ENCODE measurements around the gene GPANK1. TPM values are rescaled to one million over a fixed set of nuclear protein-coding genes. Genes with fewer than 3 reads are reported as not detected.

GPANK1 gene
- total and polyA plus RNA-seq, 10 of the 15 experiments (the other 5 are each of a cell fraction or from before 2014, with no cell fraction given) = 11.7 to 36.3 (median 17.5) TPM

DNA sequence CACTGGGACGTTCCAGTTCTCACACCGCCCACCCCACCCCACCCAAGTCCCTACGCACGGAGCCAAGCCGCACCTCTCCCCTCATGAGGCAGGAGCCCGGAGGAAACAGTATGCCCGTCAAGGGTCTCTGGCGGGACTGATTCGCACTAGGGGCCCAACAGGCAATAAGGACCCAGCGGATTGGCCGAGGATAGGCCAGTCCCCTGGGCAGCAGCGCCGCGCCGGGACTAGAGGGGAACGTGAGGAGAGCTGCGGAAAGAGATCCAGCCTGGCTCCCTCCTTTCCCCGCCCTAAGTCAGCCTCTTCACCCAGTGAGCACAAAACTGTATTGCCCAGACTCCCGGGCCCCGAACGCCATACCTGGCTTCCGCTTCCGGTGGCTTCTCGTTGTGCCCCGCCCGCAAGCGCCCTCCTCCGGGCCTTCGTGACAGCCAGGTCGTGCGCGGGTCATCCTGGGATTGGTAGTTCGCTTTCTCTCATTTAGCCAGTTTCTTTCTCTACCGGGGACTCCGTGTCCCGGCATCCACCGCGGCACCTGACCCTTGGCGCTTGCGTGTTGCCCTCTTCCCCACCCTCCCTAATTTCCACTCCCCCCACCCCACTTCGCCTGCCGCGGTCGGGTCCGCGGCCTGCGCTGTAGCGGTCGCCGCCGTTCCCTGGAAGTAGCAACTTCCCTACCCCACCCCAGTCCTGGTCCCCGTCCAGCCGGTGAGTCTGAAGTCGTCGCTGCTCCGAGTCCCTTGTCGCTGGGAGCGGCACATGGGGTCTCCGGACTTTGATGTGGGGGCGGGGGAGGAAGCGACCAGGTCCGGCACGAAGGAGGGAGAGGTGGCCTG lies 922 bp upstream of the GPANK1 start, which contains the start of gene CSNK2B (continued):
- TF ChIP-seq SMAD5 (IDR thresholded peaks at IDR 0.05; ENCODE audit: low read depth) (0 out of 2 replicates have a peak, but pooled peaks have one; percentile 61), EED (IDR thresholded peaks at IDR 0.05; ENCODE audit: low read depth) (no peak), SUPT20H (IDR thresholded peaks at IDR 0.05; ENCODE audit: borderline replicate concordance, control insufficient read depth, low read depth, low read length) (no peak), CUX1 (IDR thresholded peaks at IDR 0.05; ENCODE audit: insufficient replicate concordance, low read depth, low read length) (no peak), CEBPB (IDR thresholded peaks at IDR 0.05; ENCODE audit: borderline replicate concordance in 1 of 2, low read depth in 2 of 2, low read length in 2 of 2) (no peak), DPF2 (IDR thresholded peaks at IDR 0.05) (no peak), GABPA (IDR thresholded peaks at IDR 0.05; ENCODE audit: low read depth) (peak; percentile 91), NFYA (IDR thresholded peaks at IDR 0.05; ENCODE audit: borderline replicate concordance, low read depth, low read length) (no peak), NR2C2 (IDR thresholded peaks at IDR 0.05; ENCODE audit: borderline replicate concordance, control insufficient read depth, insufficient read length, low read depth) (no peak), ZNF384 (IDR thresholded peaks at IDR 0.05; ENCODE audit: borderline replicate concordance, low read depth, low read length) (no peak), CREB1 (IDR thresholded peaks at IDR 0.05; ENCODE audit: low read depth) (peak; percentile 91), CBFB (IDR thresholded peaks at IDR 0.05; ENCODE audit: low read depth) (0 out of 2 replicates have a peak, but pooled peaks have one; percentile 8), YY1 (IDR thresholded peaks at IDR 0.05; ENCODE audit: low read depth, low read length) (peak; percentile 84), GATAD2B (conservative IDR thresholded peaks at IDR 0.05; ENCODE audit: low read depth) (peak; percentile 27; the same call in 1 of the 2 replicates), NR2C1 (IDR thresholded peaks at IDR 0.05) (peak; percentile 98), SMARCA5 (IDR thresholded peaks at IDR 0.05) (peak; percentile 24; the same call in 1 of the 2 replicates), EGR1 (IDR thresholded peaks at IDR 0.05; ENCODE audit: borderline replicate concordance in 1 of 2, low read depth in 2 of 2, low read length in 2 of 2) (peak in 1 of 2 experiments; percentile 75; a peak in 1 of 3 replicates), CHD4 (IDR thresholded peaks at IDR 0.05) (no peak), MTA2 (IDR thresholded peaks at IDR 0.05; ENCODE audit: low read depth) (peak; percentile 87), PAX5 (IDR thresholded peaks at IDR 0.05; ENCODE audit: borderline replicate concordance, low read depth, low read length) (no peak)
- TF ChIP-seq, protein P1, sequence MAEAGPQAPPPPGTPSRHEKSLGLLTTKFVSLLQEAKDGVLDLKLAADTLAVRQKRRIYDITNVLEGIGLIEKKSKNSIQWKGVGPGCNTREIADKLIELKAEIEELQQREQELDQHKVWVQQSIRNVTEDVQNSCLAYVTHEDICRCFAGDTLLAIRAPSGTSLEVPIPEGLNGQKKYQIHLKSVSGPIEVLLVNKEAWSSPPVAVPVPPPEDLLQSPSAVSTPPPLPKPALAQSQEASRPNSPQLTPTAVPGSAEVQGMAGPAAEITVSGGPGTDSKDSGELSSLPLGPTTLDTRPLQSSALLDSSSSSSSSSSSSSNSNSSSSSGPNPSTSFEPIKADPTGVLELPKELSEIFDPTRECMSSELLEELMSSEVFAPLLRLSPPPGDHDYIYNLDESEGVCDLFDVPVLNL (IDR thresholded peaks at IDR 0.05; ENCODE audit: low read depth, low read length) = no peak

Data from GM12878 (cell line).